Cardiac muscle cell (in vitro differentiated cells and primary cell): Measurements from ENCODE around the gene MYH2. TPM values are rescaled to one million over a fixed set of nuclear protein-coding genes. Genes with fewer than 3 reads are reported as not detected.

Source experiments
- DNase-seq, 2 donors: peaks; one replicate each; pipeline versions ENCODE4 v3.0.0 to v3.0.0-alpha.2; 2010 to 2017; ENCODE audit warnings: low read depth in 1 of 2, low spot score in 1 of 2
- H3K27ac ChIP-seq: fragments of 200-600 bp; sonication (generic); 2 replicates; pipeline ENCODE4 v1.5.1; 2016
- H3K27me3 ChIP-seq: fragments of 200-600 bp; sonication (generic); 2 replicates; pipeline ENCODE4 v1.6.0; 2016; ENCODE audit warnings: control low read depth
- H3K36me3 ChIP-seq: fragments of 200-600 bp; sonication (generic); 2 replicates; pipeline ENCODE4 v1.5.1; 2016; ENCODE audit warnings: control low read depth
- H3K4me1 ChIP-seq: fragments of 200-600 bp; sonication (generic); 2 replicates; pipeline ENCODE4 v1.8.1; 2017; ENCODE audit warnings: low read depth, mild to moderate bottlenecking, mixed run types
- H3K4me3 ChIP-seq: fragments of 200-600 bp; sonication (generic); 2 replicates; pipeline ENCODE4 v1.5.1; 2016; ENCODE audit warnings: mild to moderate bottlenecking
- H3K9me3 ChIP-seq: fragments of 200-600 bp; sonication (generic); 2 replicates; pipeline ENCODE4 v1.5.1; 2017; ENCODE audit warnings: low read depth, mild to moderate bottlenecking, control low read depth
- CTCF ChIP-seq: IDR thresholded peaks from 2 replicates; pipeline ENCODE4 v1.5.1; 2012; ENCODE audit warnings: low read depth, mild to moderate bottlenecking, low read length
- polyA plus RNA-seq: library from polyadenylated mRNA; unstranded; fragments of >200 nt; fragmentation: Nextera tagmentation; extraction: Ambion mirVana; gene quantifications from 2 replicates; pipeline ENCODE4 v1.2.1, GENCODE V29; 2016
- total RNA-seq: library from RNA; depleted of rRNA; stranded (reverse); fragments of >200 nt; gene quantifications from 2 replicates; pipeline ENCODE4 v1.2.3, GENCODE V29; 2016

The MYH2 gene
- total and polyA plus RNA-seq, 2 experiments from 2014 or later: not detected

DNA sequence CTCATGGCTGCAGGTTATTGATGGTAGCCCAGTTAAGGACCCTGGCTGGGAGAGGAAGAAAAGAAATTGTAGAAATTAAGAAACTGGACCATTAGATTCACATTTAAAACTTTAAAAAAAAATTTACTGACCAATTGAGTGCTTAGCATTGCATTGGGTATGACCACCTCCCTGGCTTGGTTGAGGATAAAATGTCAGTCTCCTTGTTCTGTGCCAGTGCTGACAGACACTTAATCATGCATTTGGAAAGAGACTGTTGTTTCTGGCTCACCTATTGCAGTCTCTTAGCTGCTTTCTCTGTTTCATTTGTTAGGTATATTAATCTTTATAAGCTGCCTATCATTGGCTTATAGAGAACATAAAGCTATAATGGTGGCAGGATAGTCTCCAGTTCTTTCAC lies 32.8 kb downstream of the MYH2 start:
- Histone ChIP-seq H3K4me3 (no peak overlapping the region), H3K27me3 (peaks cover 7% of the 10 kb centered on the region), H3K36me3 (no peaks in the 10 kb centered on the region), H3K4me1 (no peaks in the 10 kb centered on the region), H3K9me3 (no peaks in the 10 kb centered on the region), H3K27ac (no peak overlapping the region)
- no peak for TF ChIP-seq CTCF
- no peak for DNase-seq

DNA sequence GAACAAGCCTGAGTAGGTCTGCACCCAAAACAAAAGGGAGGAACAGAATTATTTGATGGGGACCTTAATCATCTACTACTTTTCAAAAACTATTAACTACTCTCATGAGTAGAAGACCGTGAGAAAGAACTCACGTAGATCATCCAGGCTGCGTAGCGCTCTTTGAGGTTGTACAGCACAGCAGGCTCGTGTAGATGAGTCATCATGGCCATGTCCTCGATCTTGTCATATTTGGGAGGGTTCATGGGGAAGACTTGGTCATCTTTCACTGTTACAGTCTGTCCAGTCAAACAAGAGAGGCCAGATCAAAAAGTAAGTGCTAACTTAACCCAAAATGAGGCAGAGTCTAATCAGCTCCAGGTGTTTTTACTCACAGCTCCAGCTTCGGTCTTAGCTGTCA lies 33.4 kb downstream of the MYH2 start:
- Histone ChIP-seq H3K9me3 (no peaks in the 10 kb centered on the region), H3K4me3 (no peak overlapping the region), H3K4me1 (no peaks in the 10 kb centered on the region), H3K27ac (no peak overlapping the region), H3K36me3 (no peaks in the 10 kb centered on the region), H3K27me3 (peaks cover 7% of the 10 kb centered on the region)
- no peak for DNase-seq
- TF ChIP-seq CTCF: no peak

DNA sequence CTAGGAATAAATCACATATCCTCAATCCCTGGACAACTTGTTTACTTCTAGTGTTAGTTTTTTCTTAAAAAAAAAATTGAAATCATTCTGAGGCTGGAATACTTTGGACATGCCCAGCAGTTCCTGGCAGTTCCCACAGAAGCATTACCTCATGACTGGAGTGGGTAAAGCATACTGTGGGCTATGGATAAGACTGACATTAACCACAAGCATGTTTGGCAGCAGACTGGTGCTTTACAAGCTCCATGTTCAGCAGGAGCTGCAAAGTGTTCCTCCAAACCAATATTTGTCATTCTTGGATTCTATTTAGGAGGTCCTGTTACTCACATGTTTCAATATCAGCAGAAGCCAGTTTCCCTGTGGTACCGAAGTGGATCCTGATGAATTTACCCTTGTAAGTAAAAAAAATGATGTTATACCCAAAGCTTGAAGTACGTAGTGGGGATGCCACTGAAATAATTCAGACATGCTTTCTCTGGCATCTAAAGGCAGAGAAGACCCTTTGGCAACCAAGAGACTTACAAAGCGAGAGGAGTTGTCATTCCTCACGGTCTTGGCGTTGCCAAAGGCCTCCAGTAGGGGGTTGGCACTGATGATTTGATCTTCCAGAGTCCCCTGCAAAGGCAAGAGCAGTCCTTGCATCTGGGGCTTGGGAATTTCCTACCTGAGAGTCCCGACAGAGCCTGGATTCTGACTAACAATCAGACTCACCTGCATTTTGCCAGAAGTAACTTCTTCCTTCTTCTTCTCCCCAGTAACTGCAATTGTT lies 36.0 kb downstream of the MYH2 start:
- no peaks in the 10 kb centered on the region for H3K27me3 ChIP-seq
- H3K4me1 ChIP-seq: no peaks in the 10 kb centered on the region
- no peak overlapping the region for H3K4me3 ChIP-seq
- no peaks in the 10 kb centered on the region for H3K36me3 ChIP-seq
- no peaks in the 10 kb centered on the region for H3K9me3 ChIP-seq
- DNase-seq: peak in 1 of 2 donors; percentile 69
- TF ChIP-seq CTCF: no peak
- no peak overlapping the region for H3K27ac ChIP-seq

DNA sequence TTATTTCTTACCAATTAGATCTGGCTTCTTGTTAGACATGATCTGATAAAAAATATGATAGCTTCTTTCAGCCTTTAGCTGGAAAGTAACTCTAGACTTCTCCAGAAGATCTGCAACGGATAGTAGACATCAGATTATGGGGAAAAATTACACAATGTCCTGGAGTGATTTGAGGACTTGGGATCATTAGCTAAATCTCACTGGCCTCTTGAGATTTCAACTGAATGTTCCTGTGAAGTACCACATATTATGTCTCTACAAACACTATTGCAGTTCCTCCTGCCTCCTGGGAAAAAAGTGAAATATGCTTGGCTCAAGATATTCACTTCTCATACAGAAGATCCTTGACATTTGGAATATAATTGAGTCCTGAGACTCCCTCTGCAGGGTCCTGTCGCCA lies 36.6 kb downstream of the MYH2 start:
- Histone ChIP-seq H3K27me3 (no peaks in the 10 kb centered on the region), H3K4me1 (no peaks in the 10 kb centered on the region), H3K4me3 (no peak overlapping the region), H3K36me3 (no peaks in the 10 kb centered on the region), H3K9me3 (no peaks in the 10 kb centered on the region), H3K27ac (no peak overlapping the region)
- no peak for DNase-seq
- no peak for TF ChIP-seq CTCF

GRCh38 chr17:10499950-10500349 lies 49.5 kb downstream of the MYH2 start:
- Histone ChIP-seq H3K4me1 (no peaks in the 10 kb centered on the region), H3K4me3 (no peak overlapping the region), H3K27me3 (peaks cover 3% of the 10 kb centered on the region), H3K27ac (no peak overlapping the region), H3K36me3 (no peaks in the 10 kb centered on the region), H3K9me3 (no peaks in the 10 kb centered on the region)
- peak in 1 of 2 donors; percentile 37 for DNase-seq
- TF ChIP-seq CTCF: no peak

- Histone ChIP-seq H3K36me3 (no peaks in the 10 kb centered on the region), H3K27ac (no peak overlapping the region), H3K4me1 (no peaks in the 10 kb centered on the region), H3K27me3 (no peaks in the 10 kb centered on the region), H3K4me3 (no peak overlapping the region), H3K9me3 (no peaks in the 10 kb centered on the region)
- TF ChIP-seq CTCF: no peak
- no peak for DNase-seq
Observed at GRCh38 chr17:10492004-10492403, 57.5 kb downstream of the MYH2 start.
